Vagina (tissue), 2 donors: ENCODE data around the gene MUC3A.

Source experiments
- POLR2A ChIP-seq, 2 donors: fragments of 450-650 bp; IDR thresholded peaks; one replicate each; pipeline ENCODE4 v1.6.1; 2017; ENCODE audit warnings: antibody characterized with exemption in 2 of 2, mild to moderate bottlenecking in 2 of 2, moderate library complexity in 2 of 2
- TF ChIP-seq, protein P1 (sequence below), 3 experiments: fragments of 450-650 bp in 2 of 3; fragments of 200-600 bp in 1 of 3; sonication (generic) in 1 of 3; IDR thresholded peaks; one replicate each; pipeline ENCODE4 v1.5.1; 2017 to 2019; ENCODE audit warnings: antibody characterized with exemption in 3 of 3, mild to moderate bottlenecking in 2 of 3, moderate library complexity in 2 of 3

DNA sequence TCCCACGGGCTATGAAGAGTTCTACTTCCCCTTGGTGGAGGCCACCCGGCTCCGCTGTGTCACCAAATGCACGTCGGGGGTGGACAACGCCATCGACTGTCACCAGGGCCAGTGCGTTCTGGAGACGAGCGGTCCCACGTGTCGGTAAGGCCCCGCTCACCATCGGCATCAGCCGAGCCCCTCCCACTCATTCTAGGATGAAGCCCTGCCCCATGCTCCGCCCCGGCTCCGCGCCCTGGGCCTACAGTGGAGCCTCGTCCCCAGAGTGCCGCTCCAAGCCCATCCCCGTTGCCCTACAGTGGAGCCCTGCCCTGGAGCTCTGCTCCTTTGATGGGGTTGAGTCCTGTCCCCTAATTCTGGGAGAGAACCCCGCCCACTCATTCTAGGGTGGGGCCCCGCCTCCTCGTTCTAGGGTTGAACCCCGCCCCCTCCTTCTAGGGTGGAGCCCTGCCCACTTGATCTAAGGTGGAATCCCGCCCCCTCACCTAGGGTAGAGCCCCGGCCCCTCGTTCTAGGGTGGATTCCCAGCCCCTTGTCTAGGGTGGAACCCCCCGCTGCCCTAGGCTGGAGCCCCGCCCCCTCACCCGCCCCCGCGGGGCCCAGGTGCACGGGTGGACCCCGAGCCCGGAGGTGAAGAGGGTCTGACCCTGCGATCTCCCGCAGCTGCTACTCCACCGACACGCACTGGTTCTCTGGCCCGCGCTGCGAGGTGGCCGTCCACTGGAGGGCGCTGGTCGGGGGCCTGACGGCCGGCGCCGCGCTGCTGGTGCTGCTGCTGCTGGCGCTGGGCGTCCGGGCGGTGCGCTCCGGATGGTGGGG is 16.6 kb downstream of the MUC3A start:
- TF ChIP-seq POLR2A (IDR thresholded peaks at IDR 0.05): no peak
- TF ChIP-seq, protein P1, sequence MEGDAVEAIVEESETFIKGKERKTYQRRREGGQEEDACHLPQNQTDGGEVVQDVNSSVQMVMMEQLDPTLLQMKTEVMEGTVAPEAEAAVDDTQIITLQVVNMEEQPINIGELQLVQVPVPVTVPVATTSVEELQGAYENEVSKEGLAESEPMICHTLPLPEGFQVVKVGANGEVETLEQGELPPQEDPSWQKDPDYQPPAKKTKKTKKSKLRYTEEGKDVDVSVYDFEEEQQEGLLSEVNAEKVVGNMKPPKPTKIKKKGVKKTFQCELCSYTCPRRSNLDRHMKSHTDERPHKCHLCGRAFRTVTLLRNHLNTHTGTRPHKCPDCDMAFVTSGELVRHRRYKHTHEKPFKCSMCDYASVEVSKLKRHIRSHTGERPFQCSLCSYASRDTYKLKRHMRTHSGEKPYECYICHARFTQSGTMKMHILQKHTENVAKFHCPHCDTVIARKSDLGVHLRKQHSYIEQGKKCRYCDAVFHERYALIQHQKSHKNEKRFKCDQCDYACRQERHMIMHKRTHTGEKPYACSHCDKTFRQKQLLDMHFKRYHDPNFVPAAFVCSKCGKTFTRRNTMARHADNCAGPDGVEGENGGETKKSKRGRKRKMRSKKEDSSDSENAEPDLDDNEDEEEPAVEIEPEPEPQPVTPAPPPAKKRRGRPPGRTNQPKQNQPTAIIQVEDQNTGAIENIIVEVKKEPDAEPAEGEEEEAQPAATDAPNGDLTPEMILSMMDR (IDR thresholded peaks at IDR 0.05): peak in 2 of 3 experiments; percentile 12 to 48
